SKM-1 treated with dmso at 0.1 percent for 144 hours (cell line): ENCODE results near the gene WDR62.

Source experiments
- DNase-seq: peaks from one replicate; lab custom pipeline; 2025; ENCODE audit not compliant: unreplicated experiment; lab: John Stamatoyannopoulos, UW

WDR62 gene

DNA sequence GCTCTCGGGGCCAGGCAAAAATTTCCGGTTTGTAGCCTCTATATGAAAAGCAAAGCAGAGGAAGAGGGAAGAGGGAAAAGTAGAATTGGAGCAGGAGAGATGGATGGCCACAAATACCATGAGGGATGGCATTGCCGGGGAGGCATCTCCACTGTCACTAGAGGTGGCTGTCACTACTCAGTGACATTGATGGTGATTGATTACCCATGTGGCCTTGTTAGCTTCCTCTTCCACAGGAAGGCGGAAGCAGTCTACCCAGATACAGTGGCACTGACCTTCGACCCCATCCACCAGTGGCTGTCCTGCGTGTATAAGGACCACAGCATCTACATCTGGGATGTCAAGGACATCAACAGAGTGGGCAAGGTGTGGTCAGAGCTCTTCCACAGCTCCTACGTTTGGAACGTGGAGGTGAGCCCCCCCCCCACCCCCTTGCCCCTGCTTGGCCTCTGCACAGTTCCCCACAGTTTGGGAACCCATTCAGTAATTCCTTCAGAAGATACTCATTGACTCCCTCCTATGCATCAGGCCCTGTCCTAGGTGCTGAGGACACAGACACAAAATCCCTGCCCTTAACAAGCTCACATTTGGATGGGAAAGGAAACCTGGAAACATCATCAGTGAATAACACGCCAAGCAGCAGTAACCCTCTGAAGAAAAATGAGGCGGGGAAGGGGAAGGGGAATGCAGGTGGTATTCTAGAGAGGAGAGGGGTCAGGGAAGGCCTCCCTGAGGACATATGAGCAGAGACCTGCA, 18.6 kb downstream of the WDR62 start:
- DNase-seq: no peak

DNA sequence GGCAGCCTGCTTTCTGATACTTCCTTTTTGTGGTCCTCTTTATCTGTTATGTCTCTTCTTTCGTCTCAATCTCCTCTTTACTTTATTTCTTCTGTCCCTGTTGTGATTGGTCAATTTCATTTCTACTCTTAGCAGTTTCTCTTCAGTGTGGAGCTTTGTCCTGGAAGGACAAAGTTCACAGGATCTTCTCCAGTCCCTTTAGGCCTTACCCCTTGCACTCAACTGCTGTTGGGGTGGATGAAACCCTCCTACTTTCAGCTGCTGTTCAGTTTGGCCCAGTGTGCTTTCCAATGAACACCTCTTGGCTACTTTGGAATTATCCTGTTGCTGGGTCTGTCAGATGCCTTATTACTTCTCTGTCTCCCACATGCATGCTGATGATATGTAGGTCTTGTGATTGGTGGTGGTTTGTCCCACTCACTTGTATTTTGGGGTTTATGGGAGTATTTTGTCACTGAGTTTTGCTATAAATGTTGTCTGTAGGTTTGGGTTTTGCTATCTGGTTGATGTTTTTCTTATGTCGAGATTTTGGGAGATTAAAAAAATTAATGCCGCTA, 24.8 kb downstream of the WDR62 start:
- no peak for DNase-seq

DNA sequence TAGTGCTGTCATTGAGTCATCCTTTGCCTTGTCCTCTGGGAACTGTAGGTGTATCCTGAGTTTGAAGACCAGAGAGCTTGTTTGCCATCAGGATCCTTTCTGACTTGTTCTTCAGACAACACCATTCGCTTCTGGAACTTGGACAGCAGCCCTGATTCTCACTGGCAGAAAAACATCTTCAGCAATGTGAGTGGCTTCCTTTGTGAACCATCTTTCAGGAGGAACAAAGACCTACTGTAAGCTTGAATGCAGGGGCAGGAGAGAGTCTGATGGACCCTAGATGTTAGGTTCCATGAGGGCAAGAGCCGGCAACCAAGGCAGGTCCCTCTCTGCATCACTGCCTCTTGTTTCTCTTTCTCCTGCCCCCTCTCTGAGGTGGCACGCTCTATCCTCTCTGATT, 26.7 kb downstream of the WDR62 start:
- no peak for DNase-seq

DNA sequence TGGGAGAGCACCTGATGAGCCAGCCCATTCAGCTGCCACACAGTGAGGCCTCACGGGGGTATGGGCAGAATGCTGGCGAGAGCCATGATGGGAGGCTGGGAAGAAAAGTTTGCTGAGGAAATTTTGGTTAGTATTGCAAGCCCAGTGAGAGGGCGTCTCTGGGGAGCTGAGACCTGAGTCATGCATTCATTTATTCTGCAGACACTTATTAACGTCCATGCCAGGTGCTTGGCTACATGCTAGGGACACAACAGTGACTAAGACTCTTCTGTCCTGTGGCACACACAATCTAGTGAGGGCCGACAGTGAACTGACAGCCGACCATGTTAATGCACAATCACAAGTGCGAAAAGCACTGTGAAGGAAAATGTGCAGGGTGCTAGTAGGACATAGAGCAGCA, 27.2 kb downstream of the WDR62 start:
- no peak for DNase-seq

DNA sequence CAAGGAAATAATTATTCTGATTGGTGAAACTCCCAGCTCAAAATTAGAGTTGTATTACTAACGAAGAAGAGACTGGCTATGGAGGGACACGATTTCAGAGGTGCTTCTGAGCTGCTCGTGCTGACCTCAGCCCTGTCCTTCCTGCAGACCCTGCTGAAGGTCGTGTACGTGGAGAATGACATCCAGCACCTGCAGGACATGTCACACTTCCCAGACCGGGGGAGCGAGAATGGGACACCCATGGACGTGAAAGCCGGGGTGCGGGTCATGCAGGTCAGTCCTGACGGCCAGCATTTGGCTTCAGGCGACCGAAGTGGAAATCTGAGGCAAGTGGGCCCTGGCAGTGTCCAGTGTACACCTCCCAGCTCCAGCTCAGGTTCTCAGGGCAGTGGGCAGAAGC, 28.2 kb downstream of the WDR62 start:
- no peak for DNase-seq

DNA sequence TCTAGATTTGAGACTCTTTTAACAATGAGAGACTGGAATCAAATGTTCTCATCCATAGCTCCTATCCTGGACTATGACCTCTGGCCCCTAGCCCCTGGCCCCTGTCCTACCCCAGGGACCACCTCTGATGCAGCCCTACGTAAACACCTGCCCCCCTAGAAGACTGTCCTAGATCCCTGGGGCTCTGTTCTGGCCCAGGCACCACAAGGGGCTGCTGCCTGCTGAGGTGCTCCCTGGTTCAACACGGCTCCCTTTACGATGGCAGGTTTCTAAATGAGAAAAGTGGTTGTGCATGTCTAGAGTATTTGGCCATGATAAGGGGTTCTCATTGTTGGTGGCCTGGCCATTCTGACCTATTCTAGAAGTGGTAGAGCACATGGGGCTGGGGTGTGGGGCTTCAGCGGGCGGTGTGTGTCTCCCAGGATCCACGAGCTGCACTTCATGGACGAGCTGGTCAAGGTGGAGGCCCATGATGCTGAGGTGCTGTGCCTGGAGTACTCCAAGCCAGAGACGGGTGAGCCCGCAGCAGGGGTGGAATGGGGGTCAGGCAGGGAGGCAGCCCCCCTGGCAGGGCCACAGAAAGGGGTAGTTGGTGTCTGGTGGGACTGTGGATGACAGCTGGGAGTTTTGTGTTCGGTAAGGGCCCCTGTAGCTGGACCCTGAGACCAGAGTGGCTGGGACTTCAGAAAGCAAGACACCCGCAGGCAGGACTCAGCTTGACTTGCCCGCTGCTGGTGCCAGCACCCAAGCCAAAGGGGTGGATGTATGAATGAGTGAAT, 29.7 kb downstream of the WDR62 start:
- no peak for DNase-seq

DNA sequence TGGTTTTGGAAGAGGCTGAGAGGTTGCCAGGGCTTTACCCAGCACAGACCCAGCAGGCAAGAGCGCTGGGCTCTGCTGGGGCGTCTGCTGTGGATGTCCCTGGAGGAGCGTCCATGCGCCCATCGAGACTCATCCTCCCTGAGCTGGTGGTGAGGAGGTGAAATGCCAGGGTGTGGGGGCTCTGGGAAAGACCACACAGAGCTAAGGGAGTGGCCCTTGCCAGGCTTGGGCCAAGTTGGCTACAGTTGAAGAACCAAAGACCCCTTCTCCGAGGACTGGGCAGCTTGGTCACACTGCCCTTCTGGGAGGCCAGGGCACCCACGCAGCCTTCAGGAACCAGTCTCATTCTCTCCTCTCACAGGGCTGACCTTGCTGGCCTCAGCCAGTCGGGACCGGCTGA, 31.6 kb downstream of the WDR62 start:
- DNase-seq: no peak

DNA sequence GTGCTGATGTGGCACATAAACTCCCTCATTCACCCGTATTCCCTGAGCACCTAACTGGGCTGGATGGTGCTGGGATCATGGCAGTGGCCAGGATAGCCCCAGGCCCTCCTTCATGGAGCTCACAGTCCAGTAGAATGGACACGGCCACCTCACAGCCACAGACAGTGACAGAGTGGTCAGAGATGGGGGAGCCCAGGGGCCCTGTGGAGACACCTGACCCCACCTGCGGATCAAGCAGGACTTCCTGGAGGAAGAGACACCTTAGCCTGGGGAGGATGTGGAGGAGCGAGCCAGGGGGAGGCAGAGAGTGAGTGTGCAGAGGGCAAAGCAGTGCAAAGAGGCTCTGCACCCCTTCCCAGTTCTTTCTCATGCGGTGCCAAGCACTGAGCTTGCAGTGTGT, 35.1 kb downstream of the WDR62 start:
- DNase-seq: no peak

DNA sequence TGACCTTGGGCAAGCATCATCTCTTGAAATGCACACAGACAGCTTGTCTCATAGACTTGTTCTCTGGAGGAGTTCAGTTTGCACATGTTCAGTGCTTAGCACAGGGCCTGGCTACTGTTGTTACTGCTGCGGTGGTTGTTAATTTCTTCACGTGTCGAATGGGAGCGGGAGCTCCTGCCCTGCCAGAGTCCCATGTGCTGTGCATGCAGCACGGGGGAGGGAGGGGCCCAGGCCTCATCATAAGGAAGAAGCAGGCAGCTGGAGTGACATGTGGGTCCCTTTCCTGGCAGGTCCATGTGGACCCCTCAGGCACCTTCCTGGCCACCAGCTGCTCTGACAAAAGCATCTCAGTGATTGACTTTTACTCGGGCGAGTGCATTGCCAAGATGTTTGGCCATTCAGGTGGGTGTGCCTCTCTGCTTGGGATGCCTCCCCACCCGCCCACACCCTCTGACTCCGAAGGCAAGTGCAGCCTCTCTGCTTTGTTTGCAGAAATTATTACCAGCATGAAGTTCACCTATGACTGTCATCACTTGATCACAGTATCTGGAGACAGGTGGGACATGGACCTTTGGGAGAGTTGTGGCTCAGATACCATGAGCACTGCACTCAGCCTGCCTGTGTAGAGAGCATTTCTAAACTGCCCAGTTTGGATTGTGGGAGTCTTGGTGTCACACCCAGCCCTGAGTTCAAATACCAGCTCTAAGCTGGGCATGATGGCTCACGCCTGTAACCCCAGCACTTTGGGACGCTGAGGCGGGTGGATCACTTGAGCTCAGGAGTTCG, 36.4 kb downstream of the WDR62 start:
- DNase-seq: no peak

DNA sequence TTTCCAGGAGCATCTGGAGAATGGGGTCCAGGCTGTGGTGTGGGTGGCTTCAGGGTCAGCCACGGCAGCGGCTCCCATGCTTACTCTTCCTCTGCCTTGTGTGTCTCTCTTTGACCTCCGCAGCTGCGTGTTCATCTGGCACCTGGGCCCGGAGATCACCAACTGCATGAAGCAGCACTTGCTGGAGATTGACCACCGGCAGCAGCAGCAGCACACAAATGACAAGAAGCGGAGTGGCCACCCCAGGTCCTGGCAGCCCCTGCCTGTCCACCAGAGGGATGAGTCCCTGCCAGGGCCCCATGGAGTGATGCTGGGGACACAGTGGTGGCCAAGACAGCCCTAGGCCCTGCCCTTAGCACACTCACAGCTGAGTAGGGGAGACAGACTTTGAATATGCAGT, 37.9 kb downstream of the WDR62 start:
- DNase-seq: no peak

DNA sequence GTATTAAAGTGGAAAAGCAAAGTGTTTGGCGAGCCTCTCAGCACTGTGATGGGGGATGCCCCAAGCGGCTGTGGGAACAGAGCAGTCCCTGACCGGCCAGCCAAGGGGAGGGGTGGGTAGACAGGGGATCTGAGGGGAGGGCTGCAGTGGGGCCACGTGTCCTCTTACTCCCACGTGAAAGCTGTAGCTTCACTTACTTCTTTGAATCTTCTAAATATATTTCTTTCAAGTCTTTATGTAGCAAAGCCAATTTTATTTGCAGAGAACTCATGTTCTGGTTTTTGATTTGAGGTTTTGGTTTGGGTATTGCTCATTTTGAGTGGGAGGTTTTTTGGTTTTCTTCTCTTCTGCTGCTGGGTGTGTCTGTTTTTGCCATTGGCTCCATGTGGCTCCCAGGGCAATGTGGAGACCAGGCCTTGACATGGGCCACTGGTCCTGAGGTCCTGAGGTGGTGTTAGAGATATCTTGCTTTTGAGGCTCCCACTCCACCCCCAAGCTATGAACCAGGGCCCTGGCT, 38.5 kb downstream of the WDR62 start:
- no peak for DNase-seq

DNA sequence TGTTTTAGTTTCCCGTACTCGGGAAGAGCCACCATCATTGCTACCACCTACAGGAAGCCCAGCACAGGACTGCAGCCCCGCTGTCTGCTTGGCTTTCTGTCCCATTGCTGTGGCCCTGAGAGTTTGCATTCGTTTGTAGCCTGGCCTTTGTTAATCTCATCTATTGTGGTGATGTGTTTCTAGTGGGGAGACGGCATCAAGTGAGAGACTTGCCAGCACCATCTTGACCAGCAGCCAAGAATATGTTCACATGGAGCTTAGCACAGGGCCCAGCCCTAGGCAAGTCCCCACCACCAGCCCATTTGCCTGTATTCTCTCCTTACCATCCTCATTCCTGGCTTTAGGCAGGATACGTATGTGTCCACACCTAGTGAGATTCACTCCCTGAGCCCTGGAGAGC, 39.0 kb downstream of the WDR62 start:
- no peak for DNase-seq

DNA sequence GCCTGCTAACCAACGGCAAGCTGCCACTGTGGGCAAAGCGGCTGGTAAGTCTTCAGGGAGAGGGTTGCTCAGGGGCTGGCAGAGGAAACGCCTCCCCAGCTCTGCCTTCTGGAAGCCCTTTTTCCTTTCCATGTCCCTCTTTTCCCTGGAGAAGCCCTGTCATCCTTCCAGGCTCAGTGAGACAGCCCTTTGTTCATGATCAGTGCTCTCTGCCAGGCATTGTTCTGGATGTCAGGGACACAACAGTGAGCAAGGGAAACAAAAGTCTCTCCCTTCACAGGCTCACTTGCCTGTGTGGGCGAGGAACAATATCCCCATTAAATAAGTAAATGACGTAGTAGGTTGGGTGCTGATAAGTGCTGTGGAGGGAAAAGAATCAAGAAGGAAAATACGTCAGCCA, 42.3 kb downstream of the WDR62 start:
- DNase-seq: no peak

DNA sequence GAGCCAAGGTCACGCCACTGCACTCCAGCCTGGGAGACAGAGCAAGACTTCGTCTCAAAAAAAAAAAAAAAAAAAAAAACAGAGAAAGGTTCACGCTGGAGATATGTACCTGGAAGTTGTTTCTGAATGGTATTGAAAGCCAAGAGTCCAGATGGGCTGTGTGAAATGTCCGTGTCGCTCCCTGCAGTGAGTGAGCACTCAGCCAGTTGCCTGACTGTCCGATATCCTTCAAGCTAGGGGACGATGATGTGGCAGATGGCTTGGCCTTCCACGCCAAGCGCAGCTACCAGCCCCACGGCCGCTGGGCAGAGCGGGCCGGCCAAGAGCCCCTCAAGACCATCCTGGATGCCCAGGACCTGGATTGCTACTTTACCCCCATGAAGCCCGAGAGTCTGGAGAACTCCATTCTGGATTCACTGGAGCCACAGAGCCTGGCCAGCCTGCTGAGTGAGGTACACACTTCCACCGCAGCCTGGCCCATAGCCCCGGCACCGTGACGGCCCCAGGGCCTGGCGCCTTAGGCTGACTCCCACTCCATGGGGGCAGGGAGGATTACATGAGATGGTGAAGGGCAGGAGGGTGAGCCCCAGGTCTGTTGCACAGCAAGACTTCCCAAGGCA, 44.6 kb downstream of the WDR62 start:
- DNase-seq: no peak

DNA sequence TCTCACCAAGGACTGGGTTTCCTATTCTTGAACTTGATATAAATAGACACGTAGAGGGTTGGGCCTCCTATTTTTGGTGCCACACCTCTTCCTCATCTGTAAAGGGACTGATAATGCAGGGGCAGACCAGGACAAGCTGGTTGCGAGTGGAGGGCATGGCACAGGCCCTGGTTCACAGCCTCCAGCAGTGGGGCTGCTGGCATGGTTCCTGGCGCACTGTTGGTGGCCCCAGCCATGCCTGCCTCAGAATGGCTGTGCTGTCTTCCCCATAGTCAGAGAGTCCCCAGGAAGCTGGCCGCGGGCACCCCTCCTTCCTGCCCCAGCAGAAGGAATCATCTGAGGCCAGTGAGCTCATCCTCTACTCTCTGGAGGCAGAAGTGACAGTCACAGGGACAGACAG, 45.8 kb downstream of the WDR62 start:
- no peak for DNase-seq

DNA sequence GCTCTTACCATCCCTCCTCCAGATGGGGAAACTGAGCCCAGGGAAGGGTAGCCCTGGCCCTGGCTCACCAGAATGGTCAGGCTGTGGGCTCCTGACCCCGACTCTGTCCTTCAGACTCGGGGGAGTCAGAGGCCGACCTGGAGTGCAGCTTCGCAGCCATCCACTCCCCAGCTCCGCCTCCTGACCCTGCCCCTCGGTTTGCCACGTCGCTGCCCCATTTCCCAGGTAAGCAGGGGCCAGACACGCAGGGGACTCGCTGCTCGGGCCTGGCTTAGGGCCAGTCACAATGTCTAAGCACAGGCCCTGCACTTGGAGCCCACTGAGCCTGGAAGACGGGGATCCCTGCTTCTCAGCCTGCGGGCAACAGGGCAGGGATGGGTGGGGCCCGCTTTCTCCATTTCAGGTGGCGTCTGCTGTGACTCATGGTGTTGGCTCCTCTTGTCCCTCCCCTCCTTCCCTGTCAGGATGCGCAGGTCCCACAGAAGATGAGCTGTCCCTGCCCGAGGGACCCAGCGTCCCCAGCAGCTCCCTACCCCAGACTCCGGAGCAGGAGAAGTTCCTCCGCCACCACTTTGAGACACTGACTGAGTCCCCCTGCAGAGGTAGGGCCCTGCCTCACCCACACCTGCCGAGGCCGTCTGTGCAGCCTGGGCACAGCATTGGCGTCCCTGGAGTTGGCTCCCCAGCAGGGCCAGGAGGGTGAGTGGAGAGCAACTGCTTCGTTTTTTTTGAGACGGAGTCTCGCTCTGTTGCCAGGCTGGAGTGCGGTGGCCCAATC, 47.0 kb downstream of the WDR62 start:
- DNase-seq: no peak

DNA sequence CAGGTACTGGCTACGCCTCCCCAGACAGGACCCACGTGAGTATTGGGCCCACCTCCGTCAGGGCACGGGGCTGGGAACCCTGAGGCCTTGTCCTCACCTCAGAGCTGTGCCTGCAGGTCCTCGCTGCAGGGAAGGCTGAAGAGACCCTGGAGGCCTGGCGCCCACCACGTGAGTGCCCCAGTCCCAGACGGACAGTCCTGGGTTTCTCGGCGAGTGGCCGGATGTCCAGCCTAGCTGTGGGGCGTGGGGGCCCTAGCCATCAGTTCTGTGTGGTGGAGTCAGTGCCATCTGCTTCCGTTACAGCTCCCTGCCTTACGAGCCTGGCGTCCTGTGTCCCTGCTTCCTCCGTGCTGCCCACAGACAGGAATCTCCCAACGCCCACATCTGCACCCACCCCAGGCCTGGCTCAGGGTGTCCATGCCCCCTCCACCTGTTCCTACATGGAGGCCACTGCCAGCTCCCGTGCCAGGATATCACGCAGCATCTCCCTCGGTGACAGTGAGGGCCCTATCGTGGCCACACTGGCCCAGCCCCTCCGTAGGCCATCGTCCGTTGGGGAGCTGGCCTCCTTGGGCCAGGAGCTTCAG, 48.4 kb downstream of the WDR62 start:
- DNase-seq: no peak

DNA sequence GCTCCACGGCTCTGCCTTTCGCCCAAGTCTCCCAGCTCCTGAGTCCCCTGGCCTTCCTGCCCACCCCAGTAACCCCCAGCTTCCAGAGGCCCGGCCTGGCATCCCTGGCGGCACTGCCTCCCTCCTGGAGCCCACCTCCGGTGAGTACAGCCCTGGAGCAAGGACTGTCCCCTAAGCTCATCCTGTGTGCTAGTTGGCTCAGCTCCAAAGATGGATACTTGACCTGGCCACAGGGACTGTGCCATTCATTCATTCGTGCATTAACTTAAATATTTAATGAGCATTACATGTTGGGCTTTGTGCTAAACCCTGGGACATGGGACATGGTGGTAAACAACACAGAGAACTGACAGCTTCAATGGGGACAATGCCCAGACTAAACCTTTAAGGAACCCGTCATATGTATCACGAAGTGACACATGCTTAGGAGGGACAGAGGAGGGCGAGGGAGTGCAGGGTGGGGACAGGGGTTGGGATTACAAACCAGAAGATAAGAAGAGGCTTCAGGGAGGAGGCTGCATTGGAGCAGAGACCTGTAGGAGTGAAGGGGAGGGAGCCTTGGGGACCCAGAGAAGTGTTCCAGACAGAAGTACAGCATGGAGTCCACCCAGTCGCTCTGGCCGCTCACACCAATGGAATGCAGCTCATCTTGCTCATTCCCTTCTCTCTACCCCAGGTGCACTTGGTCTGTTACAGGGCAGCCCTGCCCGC, 49.3 kb downstream of the WDR62 start:
- no peak for DNase-seq

DNA sequence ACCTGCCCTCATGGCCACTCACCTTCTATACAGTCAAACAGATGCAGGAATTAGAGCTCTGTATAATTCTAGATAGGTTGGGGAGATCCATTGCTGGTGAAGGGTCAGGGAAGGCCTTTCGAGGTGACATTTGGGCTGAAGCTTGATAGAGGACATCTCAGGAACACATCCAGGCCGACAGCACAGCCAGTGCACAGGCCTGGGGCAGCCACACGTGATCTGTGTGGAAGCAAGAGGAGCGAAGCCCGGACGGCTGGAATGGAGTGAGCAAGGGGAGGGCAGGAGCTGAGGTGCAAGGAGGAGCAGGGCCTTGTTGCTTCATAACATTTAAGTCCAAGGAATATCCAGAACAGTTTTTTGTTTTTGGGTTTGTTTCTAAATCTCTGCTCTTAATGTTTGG, 51.7 kb downstream of the WDR62 start:
- DNase-seq: no peak
